HG03460 (cell line): ENCODE data around the gene FIZ1.

Experiments
- ATAC-seq: cut with Tn5 transposase; IDR thresholded peaks from one replicate; pipeline ENCODE4 v1.9.1; 2021; ENCODE audit not compliant: unreplicated experiment

The FIZ1 gene

GRCh38 chr19:55613930-55614710 is 14.8 kb upstream of the FIZ1 start:
- ATAC-seq = no peak

DNA sequence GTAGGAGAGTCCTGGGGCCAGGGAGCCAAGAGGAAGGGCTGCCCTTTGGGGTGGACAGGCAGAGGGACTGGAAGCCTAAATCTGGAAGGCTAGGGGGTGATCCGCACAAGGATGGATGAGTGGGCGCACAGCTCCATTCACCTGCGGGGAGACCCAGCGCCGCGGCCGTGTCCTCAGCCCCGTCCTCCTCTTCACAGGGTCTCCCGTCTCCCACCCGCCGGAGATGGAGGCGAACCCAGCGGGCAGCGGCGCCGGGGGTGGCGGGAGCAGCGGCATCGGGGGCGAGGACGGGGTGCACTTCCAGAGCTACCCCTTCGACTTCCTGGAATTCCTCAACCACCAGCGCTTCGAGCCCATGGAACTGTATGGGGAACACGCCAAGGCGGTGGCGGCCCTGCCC is 14.1 kb upstream of the FIZ1 start:
- ATAC-seq = no peak

DNA sequence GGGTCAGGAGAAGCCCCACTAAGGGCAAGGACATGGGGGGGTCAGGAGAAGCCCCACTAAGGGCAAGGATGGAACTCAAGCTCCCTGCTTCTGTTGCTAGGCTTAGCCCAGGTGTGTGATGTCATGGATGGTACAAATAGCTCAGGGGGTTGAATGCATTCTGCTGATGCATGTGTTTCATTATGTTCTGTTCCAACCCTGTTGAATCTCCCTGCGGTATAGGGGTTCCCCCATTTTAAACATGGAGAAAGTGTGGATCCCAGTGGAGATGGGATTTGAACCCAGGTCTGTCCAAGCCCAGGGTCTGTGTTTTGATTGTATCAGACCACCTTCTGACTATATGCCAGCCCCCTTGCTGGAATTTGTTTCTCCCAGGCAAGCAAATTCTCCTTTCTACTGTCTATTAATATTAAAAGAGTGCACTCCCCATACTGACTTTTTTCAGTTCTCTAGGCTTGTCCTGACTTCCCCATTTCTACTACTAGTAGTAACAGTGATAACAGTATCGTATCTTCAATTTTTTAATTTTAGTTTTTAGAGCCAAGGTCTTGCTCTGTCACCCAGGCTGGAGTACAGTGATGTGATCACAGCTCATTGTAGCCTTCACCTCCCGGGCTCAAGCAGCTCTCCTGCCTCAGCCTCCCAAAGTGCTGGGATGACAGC is 12.8 kb upstream of the FIZ1 start:
- no peak for ATAC-seq

DNA sequence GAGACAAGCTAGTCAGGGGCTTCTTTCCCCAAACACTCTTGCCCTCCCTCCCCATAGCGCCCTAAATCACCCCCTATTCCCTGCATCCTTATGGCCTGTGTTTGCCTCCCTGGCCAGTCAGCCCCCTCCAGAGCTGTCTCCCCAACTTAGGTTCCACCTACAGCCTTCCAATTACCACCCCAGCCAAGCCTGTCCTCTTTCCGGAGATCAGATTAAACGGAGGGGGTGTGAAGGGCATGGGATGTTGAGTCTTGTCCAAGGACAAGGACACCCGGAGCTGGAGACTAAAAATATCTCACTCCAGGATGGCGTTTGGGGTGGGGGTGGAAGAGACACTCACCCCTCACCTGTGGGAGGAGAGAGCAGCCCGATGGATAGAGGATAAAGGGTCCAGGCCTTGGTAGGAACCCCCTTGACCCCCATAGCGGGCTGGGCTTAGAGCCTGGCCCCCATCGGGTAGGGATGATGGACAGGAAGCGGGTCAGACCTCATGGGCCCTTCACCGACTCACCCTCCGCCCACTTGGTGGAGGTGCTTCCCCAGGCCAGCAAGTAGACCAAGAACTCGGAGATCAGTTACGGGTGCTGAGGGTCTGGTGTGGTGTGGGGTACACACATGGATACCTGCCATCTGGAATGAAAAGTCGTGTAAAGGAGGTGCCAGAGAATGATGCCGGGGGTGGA is 12.1 kb upstream of the FIZ1 start:
- no peak for ATAC-seq

DNA sequence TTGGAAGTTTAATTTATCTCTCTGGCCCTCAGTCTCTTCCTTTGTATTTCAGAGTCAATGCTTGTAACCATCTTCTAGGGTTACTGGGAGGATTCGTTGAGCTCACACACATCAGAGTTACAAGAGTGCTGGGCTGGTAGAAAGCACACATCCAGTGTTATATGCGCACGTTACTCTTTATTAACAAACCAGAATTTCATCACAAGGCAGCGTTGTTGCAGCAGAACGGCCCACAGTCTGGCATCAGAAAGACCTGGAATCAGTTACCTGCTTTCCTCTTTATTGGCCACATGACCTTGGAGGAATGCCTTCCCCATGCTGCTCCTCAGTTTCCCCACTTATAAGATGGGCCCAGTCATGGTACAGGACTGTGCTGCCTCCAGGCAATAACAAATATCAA is 10.0 kb upstream of the FIZ1 start:
- ATAC-seq = no peak

DNA sequence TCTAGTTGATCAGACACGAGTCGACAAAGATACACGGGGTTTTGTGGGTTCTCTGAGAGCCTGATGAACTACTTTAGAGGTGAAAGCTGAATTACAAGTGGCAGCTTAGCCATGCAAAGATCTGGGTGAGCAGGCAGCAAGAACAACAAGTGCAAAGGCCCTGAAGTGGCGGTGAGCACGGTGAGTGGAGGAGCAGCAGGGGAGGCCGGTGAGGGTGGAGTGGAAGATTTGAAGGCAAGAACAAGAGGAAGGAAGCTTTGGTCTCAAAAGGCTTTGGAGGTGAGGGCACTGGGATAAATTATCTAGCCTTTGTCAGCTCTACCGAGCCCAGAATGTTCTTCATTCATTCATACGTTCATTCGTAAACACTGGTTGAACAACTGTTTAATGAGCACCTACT is 7.5 kb upstream of the FIZ1 start:
- ATAC-seq = no peak

GRCh38 chr19:55606471-55606787 is 7.1 kb upstream of the FIZ1 start:
- ATAC-seq = no peak

GRCh38 chr19:55605637-55606470 is 6.5 kb upstream of the FIZ1 start, which contains the start of gene ZNF865:
ZNF865 (plus strand) TSS chr19:55605647; CDS start chr19:55613619, 7,972 bp downstream.
- ATAC-seq = peak; percentile 37

DNA sequence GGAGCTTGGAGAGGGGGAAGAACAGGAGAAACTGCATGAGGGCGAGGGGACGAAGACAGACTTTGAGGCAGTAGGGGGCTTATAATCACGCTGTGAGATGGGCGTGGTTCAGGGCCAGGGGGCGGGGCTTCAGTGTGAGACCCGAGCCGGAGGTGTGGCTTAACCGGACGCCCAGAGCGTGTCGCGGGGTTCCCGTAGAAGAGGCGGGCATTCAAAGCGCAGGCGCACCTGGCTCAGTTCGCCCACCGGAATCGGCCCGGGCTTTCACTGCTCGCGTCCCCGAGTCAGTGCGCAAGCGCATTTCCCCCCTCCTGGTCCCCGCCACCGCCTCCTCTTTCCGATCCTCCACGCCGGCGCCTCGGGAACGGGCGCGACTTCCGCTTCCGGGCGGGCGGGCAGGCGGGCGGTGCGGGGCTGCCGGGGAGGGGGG is 5.9 kb upstream of the FIZ1 start:
- peak; percentile 67 for ATAC-seq

DNA sequence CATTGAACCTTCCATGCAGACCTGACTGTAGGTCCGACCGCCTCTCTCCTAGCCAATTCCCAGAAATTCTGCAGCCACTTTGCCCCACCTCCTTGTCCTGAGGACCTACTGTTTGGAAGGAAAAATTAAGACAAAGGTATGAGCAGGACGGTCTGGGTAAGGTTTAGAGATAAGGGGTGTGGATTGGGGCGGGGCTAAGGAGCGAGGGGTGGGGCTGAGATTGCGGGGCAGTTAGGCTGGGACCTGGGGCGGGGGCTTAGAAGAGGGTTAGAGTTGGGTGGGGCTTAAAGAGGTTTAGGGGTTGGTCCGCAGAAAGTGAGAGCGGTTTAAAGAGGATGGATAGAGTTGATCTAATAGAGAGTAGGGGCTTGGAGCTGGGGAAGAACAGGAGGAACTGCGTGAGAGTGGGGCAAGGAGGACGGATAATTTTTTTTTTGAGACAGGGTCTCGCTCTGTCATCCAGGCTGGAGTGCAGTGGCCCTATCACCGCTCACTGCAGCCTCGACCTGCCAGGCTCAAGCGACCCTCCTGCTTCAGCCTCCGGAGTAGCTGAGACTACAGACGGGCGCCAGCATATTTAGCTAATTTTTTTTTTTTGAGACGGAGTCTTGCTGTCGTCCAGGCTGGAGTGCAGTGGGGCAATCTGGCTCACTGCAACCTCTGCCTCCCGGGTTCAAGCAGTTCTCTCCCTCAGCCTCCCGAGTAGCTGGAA is 4.4 kb upstream of the FIZ1 start:
- ATAC-seq = no peak

DNA sequence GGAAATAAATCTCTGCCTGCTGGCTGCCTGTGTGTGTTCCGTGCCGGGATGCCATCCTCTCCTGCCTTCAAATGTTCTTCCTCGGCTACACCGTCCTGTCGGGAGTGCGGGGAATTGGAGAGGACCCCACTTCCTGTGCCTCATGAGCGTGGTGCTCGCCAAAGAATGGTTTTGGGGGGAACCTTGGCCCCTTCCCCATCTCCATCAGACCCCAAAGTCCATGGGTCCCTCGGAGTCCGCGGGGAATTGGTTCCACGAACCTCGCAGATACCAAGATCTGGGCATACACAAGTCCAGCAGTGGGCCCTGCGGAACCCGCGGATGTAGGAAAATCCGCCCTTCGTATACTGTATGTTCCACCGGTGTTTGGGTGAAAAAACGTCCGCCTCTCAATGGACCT is 3.8 kb upstream of the FIZ1 start:
- ATAC-seq = no peak

GRCh38 chr19:55602104-55603001 is 3.0 kb upstream of the FIZ1 start:
- no peak for ATAC-seq

DNA sequence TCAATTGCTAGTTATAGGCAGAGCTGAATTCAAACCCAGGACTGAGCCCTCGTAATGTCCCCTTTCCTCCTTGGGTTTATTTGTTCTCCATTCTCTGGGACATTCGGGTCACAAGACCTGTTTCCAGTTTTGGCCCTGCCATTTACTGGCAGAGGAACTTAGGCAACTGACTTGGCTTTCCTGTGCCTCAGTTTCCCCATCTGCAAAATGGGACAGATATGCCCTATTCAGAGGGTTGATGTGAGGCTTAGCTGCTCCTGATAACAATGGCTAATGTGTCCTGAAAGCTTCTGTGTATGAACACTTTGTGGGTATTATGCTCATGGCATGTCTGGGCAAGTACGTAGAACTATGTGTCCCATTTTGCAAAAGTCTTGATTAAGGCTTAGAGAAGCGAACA is 1.8 kb upstream of the FIZ1 start:
- no peak for ATAC-seq

DNA sequence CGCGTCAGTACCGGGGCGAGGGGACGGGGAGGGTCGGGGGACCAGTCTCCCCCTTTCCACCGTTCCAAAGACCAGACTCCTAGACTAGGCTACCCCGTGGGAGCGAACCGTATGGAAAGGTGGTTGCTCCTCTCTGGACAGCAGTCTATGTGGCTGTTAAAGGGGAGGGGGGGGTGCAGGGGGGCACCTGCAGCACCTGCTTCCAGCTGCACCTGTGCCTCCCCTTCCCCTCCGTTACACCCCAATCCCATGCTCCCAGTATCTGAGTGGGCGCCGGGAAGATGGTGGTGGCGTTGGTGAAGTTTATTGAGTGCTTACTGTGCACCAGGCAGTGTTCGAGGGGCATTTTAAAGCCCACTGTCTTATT is 1.3 kb upstream of the FIZ1 start:
- no peak for ATAC-seq

GRCh38 chr19:55599842-55600661 is 735 bp upstream of the FIZ1 start, which contains the start of gene ZNF524:
ZNF524 (plus strand) TSS chr19:55600288; CDS start chr19:55602113, 1,825 bp downstream.
- peak; percentile 42 for ATAC-seq

DNA sequence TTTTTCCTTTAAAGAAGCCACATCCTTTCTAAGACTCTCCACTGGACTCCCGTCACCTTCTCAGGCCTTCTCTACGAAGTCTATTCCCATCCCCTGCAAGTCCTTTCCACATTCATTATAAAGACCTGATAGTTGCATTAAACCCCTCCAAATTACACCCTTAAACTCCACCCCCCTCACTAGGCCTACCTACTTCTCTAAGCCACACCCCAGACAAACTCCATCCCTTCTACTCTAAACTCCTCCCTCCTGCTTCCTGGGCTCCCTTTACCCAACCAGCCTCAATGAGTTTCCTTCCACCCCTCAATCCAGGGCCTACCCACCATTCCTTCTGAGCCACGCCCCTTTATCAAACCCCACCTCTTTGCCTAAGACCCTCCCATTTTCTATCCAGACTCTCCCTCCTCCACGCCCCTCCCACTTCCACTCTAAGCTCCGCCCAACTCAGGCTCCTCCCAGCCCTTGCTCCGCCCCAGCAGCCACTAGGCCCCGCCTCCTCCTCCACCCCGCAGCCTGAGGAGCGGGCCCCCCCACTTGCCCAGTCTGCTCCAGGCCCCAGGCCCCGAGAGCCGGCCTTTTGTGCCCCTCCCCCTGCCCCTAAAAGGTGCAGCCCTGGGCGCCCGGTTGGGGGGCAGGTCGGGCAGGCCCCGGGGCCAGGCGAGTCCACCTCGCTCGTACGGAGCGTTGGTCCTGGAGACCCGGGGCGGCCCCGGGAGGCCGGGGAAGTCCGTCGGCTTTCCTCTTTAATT is 424 bp downstream of the FIZ1 start:
- peak; percentile 45 for ATAC-seq

DNA sequence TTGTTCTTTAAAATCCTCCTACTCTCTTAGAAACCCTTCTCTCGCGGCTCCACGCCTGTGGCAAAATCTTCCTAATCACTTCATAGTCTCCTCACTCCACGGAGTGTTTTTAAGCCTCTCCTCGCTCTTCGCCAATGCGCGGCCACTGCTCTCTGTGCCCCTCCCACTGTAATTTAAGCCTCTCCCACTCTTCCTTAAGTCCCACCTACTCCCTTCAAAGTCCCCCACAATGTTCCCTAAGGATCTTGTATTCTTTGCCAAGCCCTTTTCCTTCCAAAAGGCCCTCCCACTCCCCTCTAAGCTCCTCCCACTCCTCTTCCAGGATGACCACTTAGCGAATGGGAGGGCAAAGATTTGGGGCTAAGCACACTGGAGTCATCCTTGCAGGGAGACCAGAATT is 1.3 kb downstream of the FIZ1 start:
- no peak for ATAC-seq

DNA sequence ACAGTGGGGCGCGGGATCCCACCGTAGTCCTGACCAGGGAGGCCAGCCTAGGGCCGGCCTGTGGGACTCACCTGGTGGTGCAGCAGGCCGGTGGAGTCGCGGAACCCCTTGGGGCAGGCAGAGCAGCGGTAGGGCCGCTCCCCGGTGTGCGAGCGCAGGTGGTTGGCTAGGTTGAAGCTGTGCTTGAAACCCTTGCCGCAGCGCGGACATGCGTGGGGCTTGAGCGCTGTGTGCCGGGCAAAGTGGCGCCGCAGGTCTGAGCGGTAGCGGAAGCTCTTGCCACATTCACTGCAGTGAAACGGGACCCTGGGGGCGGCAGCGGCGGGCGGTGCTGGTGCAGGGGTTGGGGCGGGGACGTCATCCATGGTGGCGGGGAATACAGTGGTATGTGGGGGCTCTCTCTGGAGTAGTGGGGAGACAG is 1.8 kb downstream of the FIZ1 start:
- ATAC-seq = no peak
